Measurements from ENCODE around the gene MYH3.

MYH3 gene

GRCh38 chr17:10614536-10615155 lies 42.5 kb downstream of the MYH3 start:
- Histone ChIP-seq H3K4me3 (ENCODE audit: low read length in 2 of 2) (no peak overlapping the region), H3K27ac (ENCODE audit: low read length) (no peak overlapping the region), H3K27me3 (ENCODE audit: control insufficient read depth in 1 of 2, insufficient read depth in 2 of 2, low read length in 2 of 2) (no peaks in the 10 kb centered on the region), H3K9ac (ENCODE audit: low read length in 2 of 2) (no peak overlapping the region), H3K9me3 (ENCODE audit: control insufficient read depth in 2 of 2, low read length in 2 of 2) (no peaks in the 10 kb centered on the region), H3K36me3 (ENCODE audit: control insufficient read depth in 2 of 2, insufficient read depth in 2 of 2, low read length in 2 of 2) (no peaks in the 10 kb centered on the region), H3K4me1 (ENCODE audit: control insufficient read depth, insufficient read depth, low read length) (peaks cover 6% of the 10 kb centered on the region)

- Histone ChIP-seq H3K4me1 (ENCODE audit: control insufficient read depth, insufficient read depth, low read length) (peaks cover 6% of the 10 kb centered on the region), H3K9me3 (ENCODE audit: control insufficient read depth in 2 of 2, low read length in 2 of 2) (no peaks in the 10 kb centered on the region), H3K27ac (ENCODE audit: low read length) (no peak overlapping the region), H3K36me3 (ENCODE audit: control insufficient read depth in 2 of 2, insufficient read depth in 2 of 2, low read length in 2 of 2) (no peaks in the 10 kb centered on the region), H3K4me3 (ENCODE audit: low read length in 2 of 2) (no peak overlapping the region), H3K9ac (ENCODE audit: low read length in 2 of 2) (no peak overlapping the region), H3K27me3 (ENCODE audit: control insufficient read depth in 1 of 2, insufficient read depth in 2 of 2, low read length in 2 of 2) (no peaks in the 10 kb centered on the region)
Measured at GRCh38 chr17:10613775-10614513, 43.2 kb downstream of the MYH3 start.

- Histone ChIP-seq H3K4me3 (ENCODE audit: low read length in 2 of 2) (no peak overlapping the region), H3K27me3 (ENCODE audit: control insufficient read depth in 1 of 2, insufficient read depth in 2 of 2, low read length in 2 of 2) (peaks cover 0 to 3% of the 10 kb centered on the region in 2 donors), H3K36me3 (ENCODE audit: control insufficient read depth in 2 of 2, insufficient read depth in 2 of 2, low read length in 2 of 2) (no peaks in the 10 kb centered on the region), H3K4me1 (ENCODE audit: control insufficient read depth, insufficient read depth, low read length) (peaks cover 4% of the 10 kb centered on the region), H3K27ac (ENCODE audit: low read length) (no peak overlapping the region), H3K9ac (ENCODE audit: low read length in 2 of 2) (no peak overlapping the region), H3K9me3 (ENCODE audit: control insufficient read depth in 2 of 2, low read length in 2 of 2) (no peaks in the 10 kb centered on the region)
Measured at GRCh38 chr17:10612957-10613744, 44.0 kb downstream of the MYH3 start.

- no peaks in the 10 kb centered on the region for H3K36me3 ChIP-seq (ENCODE audit: control insufficient read depth in 2 of 2, insufficient read depth in 2 of 2, low read length in 2 of 2)
- peaks cover 4% of the 10 kb centered on the region for H3K4me1 ChIP-seq (ENCODE audit: control insufficient read depth, insufficient read depth, low read length)
- peaks cover 0 to 3% of the 10 kb centered on the region in 2 donors for H3K27me3 ChIP-seq (ENCODE audit: control insufficient read depth in 1 of 2, insufficient read depth in 2 of 2, low read length in 2 of 2)
- H3K4me3 ChIP-seq (ENCODE audit: low read length in 2 of 2), result no peak overlapping the region
- no peaks in the 10 kb centered on the region for H3K9me3 ChIP-seq (ENCODE audit: control insufficient read depth in 2 of 2, low read length in 2 of 2)
- no peak overlapping the region for H3K9ac ChIP-seq (ENCODE audit: low read length in 2 of 2)
- H3K27ac ChIP-seq (ENCODE audit: low read length), result no peak overlapping the region
Measured at GRCh38 chr17:10610884-10611283, 46.2 kb downstream of the MYH3 start.

- Histone ChIP-seq H3K4me3 (ENCODE audit: low read length in 2 of 2) (no peak overlapping the region), H3K27me3 (ENCODE audit: control insufficient read depth in 1 of 2, insufficient read depth in 2 of 2, low read length in 2 of 2) (peaks cover 0 to 3% of the 10 kb centered on the region in 2 donors), H3K4me1 (ENCODE audit: control insufficient read depth, insufficient read depth, low read length) (no peaks in the 10 kb centered on the region), H3K36me3 (ENCODE audit: control insufficient read depth in 2 of 2, insufficient read depth in 2 of 2, low read length in 2 of 2) (no peaks in the 10 kb centered on the region), H3K9me3 (ENCODE audit: control insufficient read depth in 2 of 2, low read length in 2 of 2) (no peaks in the 10 kb centered on the region), H3K9ac (ENCODE audit: low read length in 2 of 2) (no peak overlapping the region), H3K27ac (ENCODE audit: low read length) (no peak overlapping the region)
Measured at GRCh38 chr17:10608244-10608643, 48.9 kb downstream of the MYH3 start.

- Histone ChIP-seq H3K4me1 (ENCODE audit: control insufficient read depth, insufficient read depth, low read length) (no peaks in the 10 kb centered on the region), H3K27ac (ENCODE audit: low read length) (no peak overlapping the region)
Measured at GRCh38 chr17:10606110-10606509, 51.0 kb downstream of the MYH3 start.

GRCh38 chr17:10605221-10605783 lies 51.8 kb downstream of the MYH3 start:
- Histone ChIP-seq H3K4me3 (ENCODE audit: low read length in 2 of 2) (no peak overlapping the region), H3K9ac (ENCODE audit: low read length in 2 of 2) (no peak overlapping the region), H3K27me3 (ENCODE audit: control insufficient read depth in 1 of 2, insufficient read depth in 2 of 2, low read length in 2 of 2) (peaks cover 0 to 10% of the 10 kb centered on the region in 2 donors), H3K4me1 (ENCODE audit: control insufficient read depth, insufficient read depth, low read length) (no peaks in the 10 kb centered on the region), H3K36me3 (ENCODE audit: control insufficient read depth in 2 of 2, insufficient read depth in 2 of 2, low read length in 2 of 2) (no peaks in the 10 kb centered on the region), H3K27ac (ENCODE audit: low read length) (no peak overlapping the region), H3K9me3 (ENCODE audit: control insufficient read depth in 2 of 2, low read length in 2 of 2) (no peaks in the 10 kb centered on the region)

More at GRCh38 chr17:10606110-10606509, 51.0 kb downstream of the MYH3 start:
- Histone ChIP-seq H3K9me3 (ENCODE audit: control insufficient read depth in 2 of 2, low read length in 2 of 2) (no peaks in the 10 kb centered on the region), H3K36me3 (ENCODE audit: control insufficient read depth in 2 of 2, insufficient read depth in 2 of 2, low read length in 2 of 2) (no peaks in the 10 kb centered on the region), H3K4me3 (ENCODE audit: low read length in 2 of 2) (no peak overlapping the region), H3K27me3 (ENCODE audit: control insufficient read depth in 1 of 2, insufficient read depth in 2 of 2, low read length in 2 of 2) (peaks cover 0 to 8% of the 10 kb centered on the region in 2 donors), H3K9ac (ENCODE audit: low read length in 2 of 2) (no peak overlapping the region)

- H3K9ac ChIP-seq (ENCODE audit: low read length in 2 of 2), result no peak overlapping the region
- no peak overlapping the region for H3K4me3 ChIP-seq (ENCODE audit: low read length in 2 of 2)
- H3K27ac ChIP-seq (ENCODE audit: low read length), result no peak overlapping the region
- H3K9me3 ChIP-seq (ENCODE audit: control insufficient read depth in 2 of 2, low read length in 2 of 2), result no peaks in the 10 kb centered on the region
- H3K36me3 ChIP-seq (ENCODE audit: control insufficient read depth in 2 of 2, insufficient read depth in 2 of 2, low read length in 2 of 2), result no peaks in the 10 kb centered on the region
- peaks cover 0 to 10% of the 10 kb centered on the region in 2 donors for H3K27me3 ChIP-seq (ENCODE audit: control insufficient read depth in 1 of 2, insufficient read depth in 2 of 2, low read length in 2 of 2)
- H3K4me1 ChIP-seq (ENCODE audit: control insufficient read depth, insufficient read depth, low read length), result no peaks in the 10 kb centered on the region
Measured at GRCh38 chr17:10604521-10604920, 52.6 kb downstream of the MYH3 start.

- H3K27ac ChIP-seq (ENCODE audit: low read length), result no peak overlapping the region
- no peak overlapping the region for H3K9ac ChIP-seq (ENCODE audit: low read length in 2 of 2)
- H3K4me3 ChIP-seq (ENCODE audit: low read length in 2 of 2), result no peak overlapping the region
- H3K27me3 ChIP-seq (ENCODE audit: control insufficient read depth in 1 of 2, insufficient read depth in 2 of 2, low read length in 2 of 2), result peaks cover 0 to 10% of the 10 kb centered on the region in 2 donors
- H3K36me3 ChIP-seq (ENCODE audit: control insufficient read depth in 2 of 2, insufficient read depth in 2 of 2, low read length in 2 of 2), result no peaks in the 10 kb centered on the region
- H3K4me1 ChIP-seq (ENCODE audit: control insufficient read depth, insufficient read depth, low read length), result no peaks in the 10 kb centered on the region
- H3K9me3 ChIP-seq (ENCODE audit: control insufficient read depth in 2 of 2, low read length in 2 of 2), result no peaks in the 10 kb centered on the region
Measured at GRCh38 chr17:10603931-10604330, 53.2 kb downstream of the MYH3 start.

GRCh38 chr17:10600571-10600970 lies 56.5 kb downstream of the MYH3 start:
- H3K4me3 ChIP-seq (ENCODE audit: low read length in 2 of 2), result no peak overlapping the region
- H3K36me3 ChIP-seq (ENCODE audit: control insufficient read depth in 2 of 2, insufficient read depth in 2 of 2, low read length in 2 of 2), result no peaks in the 10 kb centered on the region
- peaks cover 0 to 2% of the 10 kb centered on the region in 2 donors for H3K9me3 ChIP-seq (ENCODE audit: control insufficient read depth in 2 of 2, low read length in 2 of 2)
- H3K27me3 ChIP-seq (ENCODE audit: control insufficient read depth in 1 of 2, insufficient read depth in 2 of 2, low read length in 2 of 2), result peaks cover 0 to 14% of the 10 kb centered on the region in 2 donors
- no peaks in the 10 kb centered on the region for H3K4me1 ChIP-seq (ENCODE audit: control insufficient read depth, insufficient read depth, low read length)
- H3K27ac ChIP-seq (ENCODE audit: low read length), result no peak overlapping the region
- H3K9ac ChIP-seq (ENCODE audit: low read length in 2 of 2), result no peak overlapping the region

Measured in stomach smooth muscle (tissue), 2 donors.